ENCODE data around the gene STBD1.

Gene STBD1

DNA sequence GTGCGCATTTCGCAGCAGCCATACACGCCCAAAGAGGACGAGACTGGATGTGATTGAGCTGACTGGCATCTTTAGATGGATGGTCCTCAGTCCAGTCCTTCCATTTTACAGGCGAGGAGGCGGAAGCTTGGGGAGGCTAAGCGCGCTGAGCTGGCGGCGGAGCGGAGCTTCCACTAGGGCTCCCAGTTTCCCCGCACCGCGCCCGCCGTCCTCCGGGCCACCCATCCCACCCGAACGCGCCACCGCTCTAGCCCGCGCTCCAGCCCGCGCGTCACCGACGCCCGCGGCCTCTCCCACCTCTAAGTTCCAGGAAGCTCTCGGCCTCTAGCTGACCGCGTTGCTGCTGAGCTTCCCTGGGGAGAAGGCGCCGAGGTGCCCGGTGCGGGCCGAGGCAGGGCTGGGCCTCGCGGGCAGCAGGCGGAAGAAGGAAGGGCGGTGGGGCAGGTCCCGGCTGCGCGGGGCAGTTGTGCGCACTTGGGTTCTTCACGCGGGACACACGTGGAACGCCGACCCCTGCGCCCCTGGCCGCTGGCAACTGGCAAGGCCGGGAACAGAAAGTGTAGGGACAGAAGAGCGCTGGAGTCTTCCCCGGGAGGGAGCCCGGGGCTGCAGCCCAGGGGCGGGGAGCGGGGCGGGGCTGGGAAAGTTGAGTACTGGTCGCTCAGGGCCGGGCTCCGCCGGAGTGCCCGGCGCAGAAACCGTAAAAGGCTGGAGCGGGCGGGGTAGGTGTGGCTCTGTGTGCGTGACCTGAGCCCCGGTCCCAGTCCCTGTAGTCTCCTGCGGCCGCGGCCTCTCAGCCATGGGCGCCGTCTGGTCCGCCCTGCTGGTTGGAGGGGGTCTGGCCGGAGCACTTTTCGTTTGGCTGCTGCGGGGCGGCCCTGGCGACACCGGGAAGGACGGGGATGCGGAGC, at the start of gene STBD1:
TSS of gene STBD1 (plus strand) at position 763 of the 911 bp plus-strand sequence. CDS start at position 800, 37 bp downstream.
- Histone ChIP-seq H3K27ac (ENCODE audit: low read length) (peak within 1 kb of the TSS; percentile 77), H3K36me3 (ENCODE audit: control insufficient read depth in 2 of 2, insufficient read depth in 2 of 2, low read length in 2 of 2) (peaks cover 4 to 10% of the 10 kb centered on the region in 2 donors), H3K27me3 (ENCODE audit: control insufficient read depth in 1 of 2, insufficient read depth in 2 of 2, low read length in 2 of 2) (no peaks in the 10 kb centered on the region), H3K4me3 (ENCODE audit: low read length in 2 of 2) (peak within 1 kb of the TSS; percentile 84 to 91), H3K9me3 (ENCODE audit: control insufficient read depth in 2 of 2, low read length in 2 of 2) (no peaks in the 10 kb centered on the region), H3K4me1 (ENCODE audit: control insufficient read depth, insufficient read depth, low read length) (peaks cover 20% of the 10 kb centered on the region), H3K9ac (ENCODE audit: low read length in 2 of 2) (peak within 1 kb of the TSS; percentile 83 to 84)

GRCh38 chr4:76256968-76257367, 49.6 kb upstream of the STBD1 start:
- Histone ChIP-seq H3K27me3 (ENCODE audit: control insufficient read depth in 1 of 2, insufficient read depth in 2 of 2, low read length in 2 of 2) (no peaks in the 10 kb centered on the region), H3K27ac (ENCODE audit: low read length) (no peak overlapping the region), H3K9me3 (ENCODE audit: control insufficient read depth in 2 of 2, low read length in 2 of 2) (no peaks in the 10 kb centered on the region), H3K36me3 (ENCODE audit: control insufficient read depth in 2 of 2, insufficient read depth in 2 of 2, low read length in 2 of 2) (no peaks in the 10 kb centered on the region), H3K9ac (ENCODE audit: low read length in 2 of 2) (no peak overlapping the region), H3K4me1 (ENCODE audit: control insufficient read depth, insufficient read depth, low read length) (peaks cover 4% of the 10 kb centered on the region), H3K4me3 (ENCODE audit: low read length in 2 of 2) (no peak overlapping the region)

- Histone ChIP-seq H3K27ac (ENCODE audit: low read length) (no peak overlapping the region), H3K4me1 (ENCODE audit: control insufficient read depth, insufficient read depth, low read length) (no peaks in the 10 kb centered on the region), H3K9ac (ENCODE audit: low read length in 2 of 2) (no peak overlapping the region), H3K27me3 (ENCODE audit: control insufficient read depth in 1 of 2, insufficient read depth in 2 of 2, low read length in 2 of 2) (no peaks in the 10 kb centered on the region), H3K4me3 (ENCODE audit: low read length in 2 of 2) (no peak overlapping the region), H3K9me3 (ENCODE audit: control insufficient read depth in 2 of 2, low read length in 2 of 2) (no peaks in the 10 kb centered on the region), H3K36me3 (ENCODE audit: control insufficient read depth in 2 of 2, insufficient read depth in 2 of 2, low read length in 2 of 2) (no peaks in the 10 kb centered on the region)
Measured at GRCh38 chr4:76257824-76258223, 48.7 kb upstream of the STBD1 start.

DNA sequence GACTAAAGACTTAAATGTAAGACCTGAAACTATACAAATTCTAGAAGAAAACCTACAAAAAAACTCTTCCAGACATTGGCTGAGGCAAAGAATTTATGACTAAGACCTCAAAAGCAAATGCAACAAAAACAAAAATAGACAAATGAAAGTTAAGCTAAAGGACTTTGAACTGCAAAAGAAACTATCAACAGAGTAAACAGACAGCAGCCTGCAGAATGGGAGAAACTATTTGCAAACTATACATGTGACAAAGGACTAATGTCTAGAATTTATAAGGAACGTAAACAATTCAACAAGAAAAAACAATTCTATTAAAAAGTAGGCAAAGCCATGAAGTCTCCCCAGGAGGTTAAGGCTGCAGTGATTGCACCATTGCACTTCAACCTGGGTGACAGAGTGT, 46.0 kb upstream of the STBD1 start:
- no peak overlapping the region for H3K4me3 ChIP-seq (ENCODE audit: low read length in 2 of 2)
- no peaks in the 10 kb centered on the region for H3K9me3 ChIP-seq (ENCODE audit: control insufficient read depth in 2 of 2, low read length in 2 of 2)
- no peaks in the 10 kb centered on the region for H3K4me1 ChIP-seq (ENCODE audit: control insufficient read depth, insufficient read depth, low read length)
- no peak overlapping the region for H3K9ac ChIP-seq (ENCODE audit: low read length in 2 of 2)
- H3K27me3 ChIP-seq (ENCODE audit: control insufficient read depth in 1 of 2, insufficient read depth in 2 of 2, low read length in 2 of 2): no peaks in the 10 kb centered on the region
- no peak overlapping the region for H3K27ac ChIP-seq (ENCODE audit: low read length)
- peaks cover 0 to 3% of the 10 kb centered on the region in 2 donors for H3K36me3 ChIP-seq (ENCODE audit: control insufficient read depth in 2 of 2, insufficient read depth in 2 of 2, low read length in 2 of 2)

DNA sequence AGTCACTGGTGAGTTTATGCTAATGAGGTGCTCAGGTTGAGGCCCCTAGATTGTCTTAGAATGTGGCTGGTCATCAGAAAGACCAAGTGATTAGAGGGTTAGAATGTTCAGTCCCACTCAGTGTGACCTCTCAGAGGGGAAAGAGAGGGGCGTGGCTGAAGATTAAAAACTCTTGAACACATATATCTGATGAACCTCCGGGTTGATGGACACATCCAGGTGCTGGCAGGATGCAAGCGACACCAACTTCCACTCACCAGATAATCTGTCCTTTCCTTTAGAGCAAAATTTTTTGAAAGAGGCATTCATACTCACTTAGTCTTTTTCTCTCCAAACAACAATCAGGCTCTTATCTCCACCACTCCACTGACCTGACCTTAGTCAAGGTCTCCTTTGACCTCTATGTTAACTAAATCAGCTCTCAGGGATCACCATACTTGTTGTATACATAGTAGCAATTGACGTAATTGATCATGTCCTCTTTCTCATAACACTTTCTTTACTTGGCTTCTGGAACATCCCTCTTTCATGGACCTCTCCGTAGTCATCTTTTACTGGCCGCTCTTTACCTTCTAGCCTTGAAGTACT, 40.8 kb upstream of the STBD1 start:
- Histone ChIP-seq H3K36me3 (ENCODE audit: control insufficient read depth in 2 of 2, insufficient read depth in 2 of 2, low read length in 2 of 2) (peaks cover 0 to 3% of the 10 kb centered on the region in 2 donors), H3K27ac (ENCODE audit: low read length) (no peak overlapping the region), H3K9me3 (ENCODE audit: control insufficient read depth in 2 of 2, low read length in 2 of 2) (no peaks in the 10 kb centered on the region), H3K27me3 (ENCODE audit: control insufficient read depth in 1 of 2, insufficient read depth in 2 of 2, low read length in 2 of 2) (no peaks in the 10 kb centered on the region), H3K4me3 (ENCODE audit: low read length in 2 of 2) (no peak overlapping the region), H3K4me1 (ENCODE audit: control insufficient read depth, insufficient read depth, low read length) (no peaks in the 10 kb centered on the region), H3K9ac (ENCODE audit: low read length in 2 of 2) (no peak overlapping the region)

DNA sequence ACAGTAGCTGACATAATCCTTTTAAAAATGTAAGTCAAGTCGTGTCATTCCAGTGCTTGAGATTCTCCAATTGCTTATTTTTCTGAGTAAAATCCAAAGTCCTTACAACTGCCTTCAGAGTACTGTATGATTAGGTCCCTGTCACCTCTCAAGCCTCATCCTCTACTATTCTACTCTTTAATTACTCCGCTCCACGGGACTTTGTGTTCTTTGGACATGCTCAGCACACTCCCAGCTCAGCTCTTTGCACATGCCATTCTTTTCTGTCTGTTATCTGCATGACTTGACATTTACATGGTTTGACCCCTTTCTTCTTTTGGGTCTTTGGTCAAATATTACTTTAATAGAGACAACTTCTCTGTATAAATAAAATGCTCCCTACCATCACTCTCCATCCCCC, 39.9 kb upstream of the STBD1 start:
- peaks cover 0 to 3% of the 10 kb centered on the region in 2 donors for H3K36me3 ChIP-seq (ENCODE audit: control insufficient read depth in 2 of 2, insufficient read depth in 2 of 2, low read length in 2 of 2)
- H3K9ac ChIP-seq (ENCODE audit: low read length in 2 of 2): no peak overlapping the region
- H3K4me1 ChIP-seq (ENCODE audit: control insufficient read depth, insufficient read depth, low read length): no peaks in the 10 kb centered on the region
- H3K4me3 ChIP-seq (ENCODE audit: low read length in 2 of 2): no peak overlapping the region
- H3K9me3 ChIP-seq (ENCODE audit: control insufficient read depth in 2 of 2, low read length in 2 of 2): no peaks in the 10 kb centered on the region
- H3K27ac ChIP-seq (ENCODE audit: low read length): no peak overlapping the region
- H3K27me3 ChIP-seq (ENCODE audit: control insufficient read depth in 1 of 2, insufficient read depth in 2 of 2, low read length in 2 of 2): no peaks in the 10 kb centered on the region

- Histone ChIP-seq H3K4me1 (ENCODE audit: control insufficient read depth, insufficient read depth, low read length) (no peaks in the 10 kb centered on the region), H3K9ac (ENCODE audit: low read length in 2 of 2) (no peak overlapping the region), H3K4me3 (ENCODE audit: low read length in 2 of 2) (no peak overlapping the region), H3K27me3 (ENCODE audit: control insufficient read depth in 1 of 2, insufficient read depth in 2 of 2, low read length in 2 of 2) (no peaks in the 10 kb centered on the region), H3K9me3 (ENCODE audit: control insufficient read depth in 2 of 2, low read length in 2 of 2) (no peaks in the 10 kb centered on the region), H3K36me3 (ENCODE audit: control insufficient read depth in 2 of 2, insufficient read depth in 2 of 2, low read length in 2 of 2) (peaks cover 0 to 3% of the 10 kb centered on the region in 2 donors), H3K27ac (ENCODE audit: low read length) (no peak overlapping the region)
Measured at GRCh38 chr4:76267811-76268210, 38.7 kb upstream of the STBD1 start.

GRCh38 chr4:76270244-76271175, 36.0 kb upstream of the STBD1 start:
- Histone ChIP-seq H3K4me1 (ENCODE audit: control insufficient read depth, insufficient read depth, low read length) (no peaks in the 10 kb centered on the region), H3K36me3 (ENCODE audit: control insufficient read depth in 2 of 2, insufficient read depth in 2 of 2, low read length in 2 of 2) (no peaks in the 10 kb centered on the region), H3K9ac (ENCODE audit: low read length in 2 of 2) (no peak overlapping the region), H3K4me3 (ENCODE audit: low read length in 2 of 2) (no peak overlapping the region), H3K27ac (ENCODE audit: low read length) (no peak overlapping the region), H3K9me3 (ENCODE audit: control insufficient read depth in 2 of 2, low read length in 2 of 2) (no peaks in the 10 kb centered on the region), H3K27me3 (ENCODE audit: control insufficient read depth in 1 of 2, insufficient read depth in 2 of 2, low read length in 2 of 2) (no peaks in the 10 kb centered on the region)

DNA sequence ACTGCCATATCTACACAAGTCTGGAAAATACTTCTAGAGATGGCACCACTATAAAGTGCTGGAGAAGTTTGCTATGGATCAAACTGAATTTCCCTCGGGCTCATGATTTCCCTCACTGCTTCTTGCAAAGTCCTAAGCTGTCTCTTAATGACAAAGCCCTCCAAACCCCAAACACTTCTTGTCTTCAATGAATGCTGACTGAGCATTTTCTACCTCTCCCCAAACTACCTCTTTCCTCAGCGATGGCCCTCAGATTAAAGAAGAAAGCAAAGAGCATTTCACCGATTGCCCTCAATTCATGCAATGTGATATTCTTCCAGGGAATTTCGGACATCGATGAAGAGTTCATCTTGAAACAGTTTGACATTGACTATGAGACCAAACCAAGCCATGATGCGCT, 35.3 kb upstream of the STBD1 start:
- no peaks in the 10 kb centered on the region for H3K9me3 ChIP-seq (ENCODE audit: control insufficient read depth in 2 of 2, low read length in 2 of 2)
- no peaks in the 10 kb centered on the region for H3K4me1 ChIP-seq (ENCODE audit: control insufficient read depth, insufficient read depth, low read length)
- no peak overlapping the region for H3K9ac ChIP-seq (ENCODE audit: low read length in 2 of 2)
- H3K27ac ChIP-seq (ENCODE audit: low read length): no peak overlapping the region
- H3K27me3 ChIP-seq (ENCODE audit: control insufficient read depth in 1 of 2, insufficient read depth in 2 of 2, low read length in 2 of 2): no peaks in the 10 kb centered on the region
- no peaks in the 10 kb centered on the region for H3K36me3 ChIP-seq (ENCODE audit: control insufficient read depth in 2 of 2, insufficient read depth in 2 of 2, low read length in 2 of 2)
- no peak overlapping the region for H3K4me3 ChIP-seq (ENCODE audit: low read length in 2 of 2)

DNA sequence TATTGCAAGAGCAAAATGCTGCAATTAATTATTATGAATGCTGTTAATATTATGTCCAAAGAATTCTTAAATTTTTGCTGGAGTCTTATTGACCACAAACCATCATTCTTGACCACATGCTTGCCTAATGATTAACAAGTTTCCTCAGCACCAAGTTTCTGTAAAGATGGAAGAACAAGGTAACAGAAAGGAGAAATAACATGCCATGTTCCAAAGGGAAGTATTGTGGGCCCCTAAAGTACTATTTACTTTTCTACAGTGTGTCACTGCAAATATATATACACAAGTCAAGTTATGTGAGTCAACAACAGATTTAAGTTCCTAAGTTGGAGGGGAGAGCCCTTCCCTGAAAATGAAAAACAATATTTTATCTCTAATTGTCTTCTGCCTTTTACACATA, 34.5 kb upstream of the STBD1 start:
- Histone ChIP-seq H3K27me3 (ENCODE audit: control insufficient read depth in 1 of 2, insufficient read depth in 2 of 2, low read length in 2 of 2) (no peaks in the 10 kb centered on the region), H3K9me3 (ENCODE audit: control insufficient read depth in 2 of 2, low read length in 2 of 2) (no peaks in the 10 kb centered on the region), H3K4me1 (ENCODE audit: control insufficient read depth, insufficient read depth, low read length) (no peaks in the 10 kb centered on the region), H3K4me3 (ENCODE audit: low read length in 2 of 2) (no peak overlapping the region), H3K9ac (ENCODE audit: low read length in 2 of 2) (no peak overlapping the region), H3K27ac (ENCODE audit: low read length) (no peak overlapping the region), H3K36me3 (ENCODE audit: control insufficient read depth in 2 of 2, insufficient read depth in 2 of 2, low read length in 2 of 2) (no peaks in the 10 kb centered on the region)
